M059J (cell line): ENCODE results near the gene RBBP7. TPM values are rescaled to one million over a fixed set of nuclear protein-coding genes. Genes with fewer than 3 reads are reported as not detected.
A peak's percentile ranks its signal among the peaks of the same experiment; 100 is the strongest.

Experiments used
- DNase-seq: peaks from one replicate; pipeline ENCODE4 v3.0.0-alpha.2; 2012; ENCODE audit warnings: low read depth
- total RNA-seq: library from RNA; depleted of rRNA; stranded (reverse); fragments of >200 nt; shearing (Covaris generic); gene quantifications from 2 replicates; pipeline ENCODE4 v1.2.3, GENCODE V29; 2014

RBBP7 gene
- total RNA-seq, 1 experiment from 2014 or later, result 229 TPM

DNA sequence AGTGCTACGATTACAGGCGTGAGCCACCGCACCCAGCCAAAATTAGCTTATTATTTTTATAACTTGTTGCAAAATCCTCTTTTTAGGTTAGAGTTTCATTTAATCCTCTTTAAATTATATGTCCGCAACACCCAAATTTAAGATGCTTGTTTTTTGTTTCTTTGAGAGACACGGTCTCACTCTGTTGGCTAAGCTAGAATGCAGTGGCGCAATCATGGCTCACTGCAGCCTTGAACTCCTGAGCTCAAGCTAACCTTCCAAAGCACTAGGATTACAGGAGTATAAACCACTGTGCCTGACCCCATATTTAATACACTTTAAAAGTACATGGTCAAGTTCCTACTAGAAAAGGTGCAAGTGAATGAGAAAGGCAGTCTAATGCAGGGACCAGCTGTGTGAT, 2.2 kb downstream of the RBBP7 start:
- DNase-seq, result no peak

DNA sequence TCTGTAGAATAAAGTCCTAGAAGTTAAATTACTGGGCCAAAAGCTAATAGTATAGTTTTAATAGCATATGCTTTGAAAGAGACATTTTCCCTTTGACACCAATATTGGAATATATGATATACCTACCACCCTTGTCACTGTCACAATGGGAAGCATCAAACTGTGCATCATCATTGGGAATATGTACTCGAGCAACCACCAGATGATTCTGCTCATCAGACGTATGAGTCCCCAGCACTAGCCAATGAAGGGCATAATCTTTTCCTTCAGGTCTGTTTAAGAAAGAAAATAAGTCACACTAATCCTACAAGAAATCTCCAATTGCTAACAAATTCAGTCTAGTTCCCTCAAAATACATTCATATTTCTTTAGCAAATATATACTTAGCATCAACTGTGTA, 7.3 kb downstream of the RBBP7 start:
- DNase-seq, result no peak

DNA sequence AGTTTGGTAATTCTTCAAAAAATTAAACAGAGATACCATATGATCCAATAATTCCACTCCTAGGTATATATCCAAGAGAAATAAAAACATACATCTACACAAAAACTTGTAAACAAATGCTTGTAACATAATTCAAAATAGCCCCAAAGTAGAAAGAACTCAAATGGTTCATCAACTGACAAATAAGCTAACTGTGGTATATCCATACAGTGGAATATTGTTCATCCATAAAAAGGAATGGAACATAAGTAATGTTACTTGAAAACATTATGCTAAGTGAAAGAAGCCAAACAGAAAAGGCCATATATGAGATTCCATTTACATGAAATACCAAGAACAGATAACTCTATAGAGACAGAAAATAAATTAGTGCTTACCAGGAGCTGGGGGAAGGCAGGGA, 13.4 kb downstream of the RBBP7 start:
- DNase-seq, result no peak

DNA sequence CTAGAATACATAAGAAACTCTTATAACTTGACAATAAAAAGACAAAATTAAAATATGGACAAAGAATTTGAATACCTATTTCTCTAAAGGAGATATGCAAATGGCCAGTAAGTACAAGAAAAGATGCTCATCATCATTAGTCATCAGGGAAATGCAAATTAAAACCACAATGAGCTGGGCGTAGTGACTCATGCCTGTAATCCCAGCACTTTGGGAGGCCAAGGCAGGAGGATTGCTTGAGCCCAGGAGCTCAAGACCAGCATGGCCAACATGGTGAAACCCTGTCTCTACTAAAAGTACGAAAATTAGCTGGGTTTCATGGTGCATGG, 14.1 kb downstream of the RBBP7 start:
- DNase-seq, result peak; percentile 86

DNA sequence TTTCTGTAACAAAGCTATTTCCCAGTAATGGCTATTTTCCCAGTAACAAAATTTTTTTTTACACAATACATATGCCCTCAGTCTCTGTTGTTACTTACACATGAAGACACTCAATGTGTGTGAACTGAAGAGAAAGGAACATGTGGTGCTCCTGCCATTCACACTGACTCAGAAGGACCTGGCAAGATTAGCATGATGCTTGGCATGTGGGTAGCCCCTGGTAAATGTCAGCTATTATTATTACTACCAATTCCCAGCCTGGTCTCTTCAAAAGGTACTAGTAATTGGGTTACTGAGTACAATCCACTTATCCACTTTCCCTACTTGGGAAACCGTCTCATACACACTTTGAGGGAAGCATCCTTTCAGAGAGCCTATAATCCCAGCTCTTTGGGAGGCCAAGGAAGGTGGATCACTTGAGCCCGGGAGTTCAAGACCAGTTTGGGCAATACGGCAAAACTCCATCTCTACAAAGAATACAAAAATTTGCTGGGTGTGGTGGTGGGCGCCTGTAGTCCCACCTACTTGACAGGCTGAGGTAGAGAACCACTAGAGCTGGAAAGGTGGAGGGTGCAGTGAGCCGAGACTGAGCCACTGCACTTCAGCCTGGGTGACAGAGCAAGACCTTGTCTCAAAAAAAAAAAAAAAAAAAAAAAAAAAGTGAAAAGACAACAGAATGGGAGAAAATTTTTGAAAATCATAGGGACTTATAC, 14.6 kb downstream of the RBBP7 start:
- DNase-seq, result no peak

DNA sequence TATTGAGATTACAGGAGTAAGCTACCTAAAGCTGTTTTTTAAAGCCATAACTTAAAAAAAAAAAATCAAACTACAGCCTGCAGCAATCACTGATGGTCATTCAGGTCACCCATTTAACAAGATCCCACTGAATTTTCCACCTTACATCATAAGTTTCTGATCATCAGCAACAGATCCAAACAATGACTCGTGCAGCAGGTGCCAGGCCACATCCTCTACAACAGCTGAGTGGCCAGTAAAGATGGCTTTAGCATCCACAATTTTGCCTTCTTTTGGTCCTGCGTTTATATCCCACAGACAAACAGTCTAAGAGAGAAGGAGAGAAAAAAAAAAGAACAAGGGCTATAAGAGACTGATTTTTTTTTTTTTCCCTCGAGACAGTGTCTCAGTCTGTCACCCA, 16.6 kb downstream of the RBBP7 start:
- peak; percentile 25 for DNase-seq

DNA sequence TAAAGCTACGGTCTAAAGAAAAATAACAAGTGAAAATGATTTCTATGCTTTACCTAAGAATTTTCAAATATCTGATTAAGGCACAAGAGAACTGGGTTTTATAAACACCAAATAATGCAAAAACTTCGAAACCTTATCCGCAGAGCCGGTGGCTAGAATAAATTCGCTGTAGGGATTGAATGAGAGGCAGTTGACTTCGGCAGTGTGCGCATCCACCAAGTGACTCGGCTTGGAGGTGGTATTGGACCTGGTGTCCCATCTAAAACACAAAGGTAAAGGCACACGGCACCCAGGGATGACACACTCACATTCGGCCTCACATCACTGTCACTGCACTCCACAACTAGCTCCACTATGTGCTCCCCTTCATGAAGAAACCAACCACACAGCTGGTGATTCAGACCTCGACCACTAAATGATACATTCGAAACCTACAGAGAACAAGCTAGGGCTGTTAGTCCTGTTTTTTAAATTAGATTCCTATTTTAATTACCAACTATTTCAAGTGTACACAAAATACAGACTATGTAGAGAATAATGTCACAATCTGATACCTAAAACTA, 17.5 kb downstream of the RBBP7 start:
- DNase-seq, result no peak

DNA sequence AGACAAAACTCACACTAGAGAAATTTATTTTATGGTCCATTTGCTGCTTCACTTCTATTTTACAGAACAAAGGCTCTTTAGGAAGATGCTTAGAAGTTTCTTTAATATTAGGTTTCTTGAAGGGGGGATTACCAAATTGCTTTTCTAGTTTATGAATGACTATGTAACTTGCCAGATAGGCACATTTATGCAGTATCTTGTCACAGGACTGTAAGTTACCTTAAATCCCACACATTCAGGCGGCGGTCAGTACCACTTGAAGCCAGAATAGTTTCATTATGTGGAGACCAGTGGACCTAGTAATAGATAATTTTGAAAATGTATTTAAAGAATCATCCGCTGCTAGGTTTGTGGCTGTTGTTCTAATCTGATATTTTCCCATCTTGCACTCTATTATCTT, 18.3 kb downstream of the RBBP7 start:
- DNase-seq, result no peak

DNA sequence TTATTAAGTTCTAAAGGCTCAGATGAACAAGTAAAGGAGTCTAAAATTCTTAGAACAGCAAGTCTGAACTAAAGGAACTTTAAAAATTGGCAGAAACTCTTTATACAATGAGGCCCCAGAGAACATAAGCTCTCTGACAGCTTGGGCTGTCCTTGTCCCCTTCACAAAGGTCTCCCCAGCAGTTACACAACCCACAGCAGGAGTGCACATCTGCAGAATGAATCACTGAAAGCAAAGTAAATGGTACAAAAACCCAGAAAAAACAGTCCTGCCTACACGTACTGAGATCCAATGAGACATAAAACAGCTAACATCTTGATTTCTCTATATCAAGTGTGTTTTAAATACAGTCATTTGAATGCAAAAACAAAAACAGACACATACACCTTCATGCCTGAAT, 18.7 kb downstream of the RBBP7 start:
- DNase-seq, result no peak

DNA sequence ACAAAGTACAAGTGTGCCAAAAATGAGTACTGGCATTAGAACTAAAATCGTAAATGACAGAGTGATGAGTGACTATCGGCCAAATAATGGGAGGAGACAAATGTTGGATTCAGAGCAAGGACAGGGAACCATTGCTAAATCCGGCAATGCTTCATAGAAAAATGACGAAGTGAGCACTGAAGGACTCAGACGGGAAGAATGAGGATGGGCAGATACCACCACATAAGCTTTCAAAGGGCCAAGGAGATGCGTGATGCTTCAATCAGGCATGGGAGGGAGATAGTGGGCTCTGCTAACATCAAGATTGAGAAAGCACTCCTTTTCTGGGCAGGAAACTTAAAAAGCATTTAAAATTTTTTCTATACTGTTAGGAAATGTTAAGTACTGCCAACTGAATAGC, 21.6 kb downstream of the RBBP7 start:
- DNase-seq, result no peak

DNA sequence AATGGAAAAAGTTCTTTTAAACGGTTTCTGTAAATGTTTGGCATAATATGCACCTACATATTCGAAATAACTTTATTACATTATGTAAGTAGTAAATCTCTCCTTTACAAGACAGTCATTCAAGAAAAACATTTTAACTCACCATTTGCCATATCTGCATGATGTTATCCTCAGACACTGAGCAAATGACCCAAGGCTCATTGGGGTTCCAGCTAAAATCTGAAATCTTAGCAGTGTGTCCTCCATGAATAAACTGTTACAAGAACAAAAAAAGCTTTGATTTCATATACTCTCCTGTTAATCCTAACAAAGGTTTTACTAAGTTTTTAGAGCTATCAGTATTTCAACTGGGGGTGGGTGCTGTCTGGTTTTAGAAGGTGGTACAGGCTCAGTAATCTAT, 24.5 kb downstream of the RBBP7 start:
- no peak for DNase-seq

DNA sequence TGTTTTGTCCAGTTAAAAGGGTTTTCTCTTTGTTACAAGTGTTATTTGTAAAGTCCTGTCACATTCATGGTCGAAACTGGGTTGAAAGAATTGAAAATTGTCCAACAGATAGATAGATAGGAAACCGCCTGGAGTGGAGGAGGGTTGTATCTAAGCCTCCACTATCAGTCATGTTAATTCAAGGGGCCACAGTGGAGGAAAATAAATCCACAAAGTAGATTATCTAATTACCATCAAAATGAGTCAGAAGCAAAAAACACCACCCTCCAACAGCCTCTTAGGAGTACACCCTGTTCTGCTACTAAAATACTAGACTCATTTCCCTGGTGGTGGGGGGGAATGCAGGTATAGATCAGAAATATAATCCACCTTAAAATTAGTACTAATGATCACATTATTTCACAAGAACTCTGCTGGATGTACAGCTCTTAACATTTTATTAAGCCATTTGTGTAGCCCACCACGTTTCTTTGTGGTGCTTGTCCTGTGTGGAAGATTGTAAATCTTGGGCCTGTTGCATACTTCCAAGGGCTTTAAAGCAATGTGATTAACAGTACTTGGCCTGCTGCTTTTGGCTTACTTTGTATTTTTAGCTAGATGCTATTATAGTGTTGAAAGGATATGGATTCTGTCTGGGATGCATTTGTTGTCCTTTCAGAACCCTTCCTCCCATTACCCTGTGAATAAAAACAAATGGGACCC, 26.8 kb downstream of the RBBP7 start:
- DNase-seq, result peak; percentile 36

DNA sequence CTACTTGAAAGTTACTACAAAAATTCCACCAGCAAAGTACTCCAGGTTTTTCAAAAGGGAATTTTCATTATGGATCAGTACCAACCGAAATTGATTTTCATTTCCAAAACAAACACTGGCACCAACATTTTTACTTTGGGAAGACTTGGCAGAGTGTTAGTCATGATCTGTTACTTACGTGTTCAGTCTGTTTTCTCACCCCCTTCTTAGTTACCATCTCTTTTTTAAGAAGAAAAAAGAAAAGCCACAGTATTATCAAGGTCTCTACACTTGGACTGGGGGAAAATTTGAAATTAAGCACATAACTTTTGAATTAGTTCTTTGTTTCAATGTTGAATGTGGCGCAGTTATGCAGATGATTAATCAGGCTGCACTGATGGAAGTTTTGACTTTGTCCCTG, 27.5 kb downstream of the RBBP7 start:
- no peak for DNase-seq

DNA sequence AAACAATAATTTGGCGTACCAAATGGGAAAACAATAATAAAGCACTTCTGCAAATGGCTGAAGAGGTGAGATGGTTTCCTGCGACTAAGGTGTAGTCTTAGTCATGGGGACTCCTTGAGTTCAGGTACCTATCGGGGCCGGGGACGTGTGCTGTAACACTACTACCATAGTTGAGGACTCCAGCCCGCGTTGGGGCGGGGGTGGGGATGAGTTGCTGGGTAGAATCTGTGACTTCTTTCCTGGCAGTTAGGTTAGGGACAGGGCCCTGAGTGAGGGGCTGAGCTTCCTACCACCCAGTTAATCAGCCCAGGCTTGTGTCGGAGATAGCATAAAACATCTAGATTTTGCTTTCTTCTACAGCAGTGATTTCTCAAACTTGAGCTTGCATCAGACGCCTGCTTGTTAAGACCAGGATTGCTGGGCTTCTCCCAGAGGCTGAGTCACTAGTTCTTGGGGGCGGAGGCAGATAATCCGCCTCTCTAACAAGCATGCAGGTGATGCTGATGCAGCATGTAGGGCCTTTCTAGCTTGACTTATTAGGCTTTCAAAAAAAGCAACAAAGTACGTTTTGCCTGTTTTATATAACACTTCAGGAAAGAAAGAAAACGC, 30.2 kb downstream of the RBBP7 start:
- DNase-seq, result peak; percentile 77

DNA sequence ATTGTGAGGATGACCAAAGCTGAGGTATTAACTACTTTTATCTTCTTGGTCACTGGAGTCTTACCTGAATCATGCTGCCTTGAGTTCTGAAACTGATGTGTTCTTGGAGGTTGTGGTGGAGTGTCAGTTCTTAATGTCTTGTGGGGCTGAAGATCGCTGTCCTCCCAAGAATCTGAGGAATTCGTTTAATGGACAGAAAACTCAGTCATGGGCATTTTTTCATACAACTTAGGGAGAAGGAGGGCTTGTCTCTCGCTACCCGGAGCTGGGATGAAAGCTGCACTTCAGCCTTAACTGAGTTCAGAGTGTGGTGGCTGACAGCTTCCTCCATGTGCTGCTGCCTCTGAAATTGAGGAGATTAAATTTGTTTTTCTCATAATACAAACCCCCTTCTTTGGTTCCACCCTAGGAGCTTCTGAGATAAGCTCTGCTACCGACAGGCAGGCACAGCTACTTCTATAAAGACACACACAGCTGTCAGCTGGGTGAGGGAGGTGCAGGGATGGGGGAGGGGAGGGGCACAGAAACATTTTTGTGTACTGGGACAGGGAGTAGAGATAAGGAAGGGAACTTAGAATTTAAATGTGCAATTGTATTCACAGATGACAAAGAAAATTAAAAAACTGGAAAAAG, 30.8 kb downstream of the RBBP7 start:
- DNase-seq, result peak; percentile 26

DNA sequence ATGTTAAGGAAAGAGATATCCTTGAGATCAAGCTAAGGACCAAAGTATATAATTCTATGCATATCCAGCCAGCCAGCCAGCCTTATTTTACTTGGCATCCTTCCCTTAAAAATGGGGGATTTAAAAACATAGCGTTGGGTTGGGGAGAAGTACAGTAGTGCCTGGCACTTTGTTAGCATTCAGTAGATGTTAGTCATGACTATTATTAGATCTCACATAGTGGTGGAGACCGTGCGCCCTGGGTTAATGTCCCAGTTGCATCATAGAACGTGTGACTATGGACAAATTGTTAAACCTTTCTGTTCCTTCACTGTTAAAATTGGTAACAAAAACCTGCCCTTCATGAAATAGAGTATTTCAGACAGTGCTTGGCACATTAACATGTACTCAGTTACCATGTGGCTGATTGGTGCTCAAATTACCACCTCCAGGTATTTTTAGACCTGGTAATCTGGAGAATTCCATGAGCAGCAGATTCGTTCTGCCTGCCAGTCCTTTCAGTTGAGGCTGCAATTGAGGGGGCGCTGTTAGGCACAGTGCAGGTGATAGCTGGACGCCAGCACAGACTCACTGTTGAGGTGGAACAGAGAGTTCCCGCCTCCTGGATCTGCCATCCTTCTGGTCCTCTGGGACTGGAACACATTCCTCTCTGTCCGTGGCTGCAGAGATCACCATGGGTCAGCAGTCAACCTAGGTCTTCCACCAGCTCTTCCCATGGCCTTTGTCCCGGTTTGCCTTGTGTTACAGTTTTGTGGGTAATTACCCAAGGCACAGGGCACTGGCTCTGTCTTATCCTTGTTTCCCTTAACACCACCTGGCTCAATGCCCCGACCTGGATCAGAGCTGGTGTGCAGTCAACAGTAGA, 31.7 kb downstream of the RBBP7 start:
- DNase-seq, result peak; percentile 86

DNA sequence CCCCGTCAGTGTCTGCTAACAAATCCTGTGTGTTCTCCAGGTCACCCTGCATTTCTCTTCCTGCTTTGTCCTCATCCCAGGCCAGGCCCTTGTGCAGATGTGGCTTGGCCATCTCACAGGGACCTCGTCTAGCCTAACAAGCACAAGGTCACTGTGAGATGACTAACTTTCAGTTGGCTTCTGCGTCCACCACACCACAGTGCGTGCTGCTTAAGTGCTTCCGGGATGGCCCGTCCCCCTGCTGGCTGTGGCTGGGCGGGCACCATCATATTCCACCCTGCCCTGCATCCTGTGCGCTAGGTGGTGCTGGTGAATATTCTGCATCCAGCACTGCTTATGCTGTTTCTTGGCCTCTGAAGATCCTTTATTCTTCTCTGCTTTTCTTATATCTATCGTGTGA, 33.8 kb downstream of the RBBP7 start:
- DNase-seq, result no peak

DNA sequence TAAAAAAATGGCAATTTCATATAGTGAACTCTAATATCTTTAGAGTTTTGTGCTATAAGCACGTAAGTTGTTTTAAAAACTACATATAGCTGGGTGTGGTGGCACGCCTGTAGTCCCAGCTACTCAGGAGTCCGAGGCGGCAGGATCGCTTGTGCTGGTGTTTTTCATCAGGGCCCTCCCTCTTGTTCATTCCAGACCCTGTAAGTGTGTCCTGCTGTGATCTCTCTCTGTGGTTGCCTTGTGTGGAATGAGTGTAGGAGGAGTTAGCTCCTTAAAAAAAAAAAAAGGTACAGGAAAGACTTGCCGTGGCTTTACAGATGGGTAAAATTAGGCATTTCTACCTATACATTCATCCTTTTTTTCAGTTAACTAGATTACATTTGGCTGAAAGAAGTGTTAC, 35.4 kb downstream of the RBBP7 start:
- DNase-seq, result no peak

DNA sequence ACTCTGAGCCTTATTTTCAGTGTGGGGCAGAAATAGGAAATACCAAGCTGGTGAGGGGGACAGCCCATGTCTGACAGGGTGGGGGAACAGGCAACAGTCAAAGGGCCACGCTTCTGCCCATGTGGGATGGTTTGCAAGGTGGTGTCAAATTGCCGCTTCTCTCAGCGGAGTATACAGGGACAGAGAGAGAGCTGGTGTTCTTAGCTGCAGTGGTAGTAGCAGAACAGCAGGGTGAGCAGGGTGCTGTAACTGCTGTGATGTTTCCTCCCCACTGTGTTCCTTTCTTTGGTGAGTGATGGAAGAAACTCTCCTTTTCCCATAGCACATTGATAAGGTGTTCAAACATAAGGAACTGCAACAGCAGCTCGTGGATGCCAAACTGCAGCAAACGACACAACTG, 37.9 kb downstream of the RBBP7 start:
- DNase-seq, result no peak

DNA sequence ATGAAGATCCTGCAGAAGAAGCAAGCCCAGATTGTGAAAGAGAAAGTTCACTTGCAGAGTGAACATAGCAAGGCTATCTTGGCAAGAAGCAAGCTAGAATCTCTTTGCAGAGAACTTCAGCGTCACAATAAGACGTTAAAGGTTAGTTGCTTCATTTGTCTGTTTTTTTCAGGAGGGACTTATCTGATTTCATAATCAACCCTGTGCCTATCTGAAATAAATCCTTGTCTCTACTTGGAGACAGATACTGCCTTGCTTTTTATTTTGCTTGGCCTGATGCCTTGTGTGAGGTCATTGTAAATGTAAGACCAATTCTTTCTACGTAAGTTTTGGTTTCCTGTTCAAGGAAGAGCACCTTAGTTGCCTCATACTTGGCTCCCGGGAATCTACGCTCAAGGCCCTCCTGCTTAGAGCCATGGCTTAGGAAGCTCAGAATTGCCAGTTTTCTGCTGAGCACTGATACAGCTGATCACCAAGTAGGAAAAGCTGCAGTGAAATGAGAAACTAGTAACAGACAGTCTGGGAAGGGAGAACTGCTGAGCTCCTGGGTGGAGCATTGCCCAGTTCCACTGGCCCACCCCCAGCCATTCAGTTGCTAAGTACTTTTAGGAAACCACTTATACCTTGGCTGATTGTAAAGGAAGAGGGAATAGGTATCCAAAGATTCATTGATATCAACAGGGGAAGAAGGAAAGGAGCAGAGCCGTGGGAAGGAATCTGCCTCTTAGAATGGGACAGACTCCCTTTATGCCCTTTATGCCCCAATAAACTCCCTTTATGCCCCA, 41.8 kb downstream of the RBBP7 start:
- peak; percentile 71 for DNase-seq

DNA sequence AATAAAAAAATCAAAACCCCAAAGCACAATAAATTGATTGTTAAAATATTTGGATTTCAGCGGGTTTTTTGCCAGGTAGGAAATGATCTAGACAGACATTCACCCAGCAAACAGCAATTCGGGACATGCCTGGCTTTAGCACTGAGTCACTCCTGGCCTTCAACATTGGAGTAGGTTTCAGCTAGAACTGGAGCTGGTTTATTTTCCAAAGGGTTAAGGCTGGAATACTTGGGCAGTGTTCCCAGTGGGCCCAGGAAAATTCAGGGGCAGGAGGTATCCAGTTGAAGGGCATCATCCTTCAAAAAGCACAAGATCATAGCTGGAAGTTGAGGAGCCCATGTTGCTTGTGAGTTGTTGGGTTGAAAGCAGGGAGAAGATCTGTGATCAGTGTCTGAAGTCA, 42.9 kb downstream of the RBBP7 start:
- DNase-seq, result peak; percentile 45
